ENCODE measurements around the gene SIRT3. TPM values are rescaled to one million over a fixed set of nuclear protein-coding genes. Genes with fewer than 3 reads are reported as not detected.

SIRT3 gene
- total and polyA plus RNA-seq, 2 of the 13 experiments (the other 11 are each of a cell fraction or from before 2014, with no cell fraction given) = 15.1 to 18.2 TPM

GRCh38 chr11:208181-208916 lies 27.8 kb downstream of the SIRT3 start (continued):
- TF ChIP-seq GMEB2 (CRISPR knock-in tag; IDR thresholded peaks at IDR 0.05; ENCODE audit: low read depth) (no peak), RNF2 (conservative IDR thresholded peaks at IDR 0.05; ENCODE audit: low read depth) (no peak), ETV5 (CRISPR knock-in tag; IDR thresholded peaks at IDR 0.05; ENCODE audit: borderline replicate concordance) (no peak), SNAPC5 (CRISPR knock-in tag; IDR thresholded peaks at IDR 0.05; ENCODE audit: borderline replicate concordance) (no peak), ZNF7 (CRISPR knock-in tag; IDR thresholded peaks at IDR 0.05) (no peak), ZNF317 (CRISPR knock-in tag; IDR thresholded peaks at IDR 0.05) (peak; percentile 8; the same call in 1 of the 2 replicates), ZNF772 (CRISPR knock-in tag; IDR thresholded peaks at IDR 0.05) (no peak; the same call in 1 of the 2 replicates), GMEB1 (CRISPR knock-in tag; IDR thresholded peaks at IDR 0.05; ENCODE audit: borderline replicate concordance) (peak; percentile 77), ETV6 (CRISPR knock-in tag; conservative IDR thresholded peaks at IDR 0.05) (no peak), ZBTB49 (CRISPR knock-in tag; IDR thresholded peaks at IDR 0.05; ENCODE audit: borderline replicate concordance) (no peak), LRRFIP1 (CRISPR knock-in tag; conservative IDR thresholded peaks at IDR 0.05) (no peak)
- TF ChIP-seq, protein P1, sequence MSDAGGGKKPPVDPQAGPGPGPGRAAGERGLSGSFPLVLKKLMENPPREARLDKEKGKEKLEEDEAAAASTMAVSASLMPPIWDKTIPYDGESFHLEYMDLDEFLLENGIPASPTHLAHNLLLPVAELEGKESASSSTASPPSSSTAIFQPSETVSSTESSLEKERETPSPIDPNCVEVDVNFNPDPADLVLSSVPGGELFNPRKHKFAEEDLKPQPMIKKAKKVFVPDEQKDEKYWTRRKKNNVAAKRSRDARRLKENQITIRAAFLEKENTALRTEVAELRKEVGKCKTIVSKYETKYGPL (CRISPR knock-in tag; IDR thresholded peaks at IDR 0.05) = 0 out of 2 replicates have a peak, but pooled peaks have one; percentile 36
- TF ChIP-seq, protein P2, sequence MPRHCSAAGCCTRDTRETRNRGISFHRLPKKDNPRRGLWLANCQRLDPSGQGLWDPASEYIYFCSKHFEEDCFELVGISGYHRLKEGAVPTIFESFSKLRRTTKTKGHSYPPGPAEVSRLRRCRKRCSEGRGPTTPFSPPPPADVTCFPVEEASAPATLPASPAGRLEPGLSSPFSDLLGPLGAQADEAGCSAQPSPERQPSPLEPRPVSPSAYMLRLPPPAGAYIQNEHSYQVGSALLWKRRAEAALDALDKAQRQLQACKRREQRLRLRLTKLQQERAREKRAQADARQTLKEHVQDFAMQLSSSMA (CRISPR knock-in tag; IDR thresholded peaks at IDR 0.05) = no peak
- TF ChIP-seq, protein P3, sequence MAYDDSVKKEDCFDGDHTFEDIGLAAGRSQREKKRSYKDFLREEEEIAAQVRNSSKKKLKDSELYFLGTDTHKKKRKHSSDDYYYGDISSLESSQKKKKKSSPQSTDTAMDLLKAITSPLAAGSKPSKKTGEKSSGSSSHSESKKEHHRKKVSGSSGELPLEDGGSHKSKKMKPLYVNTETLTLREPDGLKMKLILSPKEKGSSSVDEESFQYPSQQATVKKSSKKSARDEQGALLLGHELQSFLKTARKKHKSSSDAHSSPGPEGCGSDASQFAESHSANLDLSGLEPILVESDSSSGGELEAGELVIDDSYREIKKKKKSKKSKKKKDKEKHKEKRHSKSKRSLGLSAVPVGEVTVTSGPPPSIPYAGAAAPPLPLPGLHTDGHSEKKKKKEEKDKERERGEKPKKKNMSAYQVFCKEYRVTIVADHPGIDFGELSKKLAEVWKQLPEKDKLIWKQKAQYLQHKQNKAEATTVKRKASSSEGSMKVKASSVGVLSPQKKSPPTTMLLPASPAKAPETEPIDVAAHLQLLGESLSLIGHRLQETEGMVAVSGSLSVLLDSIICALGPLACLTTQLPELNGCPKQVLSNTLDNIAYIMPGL (CRISPR knock-in tag; IDR thresholded peaks at IDR 0.05; ENCODE audit: borderline replicate concordance in 1 of 2, low read depth in 1 of 2) = peak in 1 of 2 experiments; percentile 77; a peak in 2 of 4 replicates
